Caco-2 (cell line): ENCODE measurements around the gene KIF3A. TPM values are rescaled to one million over a fixed set of nuclear protein-coding genes. Genes with fewer than 3 reads are reported as not detected.
A peak's percentile ranks its signal among the peaks of the same experiment; 100 is the strongest.

Experiments
- BruUV-seq: library from RNA; stranded (reverse); fragments of 400-500 nt; replicated peaks from 2 replicates; lab custom pipeline; 2021; lab: Mats Ljungman, UMichigan
- CTCF ChIA-PET: fragments of 300-600 bp; sonication (Branson Sonifier 250); formaldehyde crosslinking; loops from one replicate; lab custom pipeline; 2022; ENCODE audit warnings: antibody characterized with exemption; lab: Charles Lee
- POLR2A ChIA-PET: fragments of 300-600 bp; sonication (Branson Sonifier 250); formaldehyde crosslinking; loops from one replicate; lab custom pipeline; 2022; ENCODE audit warnings: antibody characterized with exemption; lab: Charles Lee
- DNase-seq, 2 experiments: peaks; one replicate each; pipeline versions ENCODE4 v3.0.0 to v3.0.0-alpha.2; 2020 to 2022
- H3K27me3 ChIP-seq: replicated peaks from 2 replicates; pipeline ENCODE4 v1.6.0; 2011; ENCODE audit warnings: low read length; ENCODE audit not compliant: control insufficient read depth, insufficient read depth
- H3K36me3 ChIP-seq: 2 replicates; pipeline ENCODE4 v1.5.1; 2011; ENCODE audit warnings: low read length; ENCODE audit not compliant: control insufficient read depth, insufficient read depth
- H3K4me1 ChIP-seq: fragments of 250-450 bp; sonication (Bioruptor Pico); 2 replicates; pipeline ENCODE4 v1.5.1; 2020; ENCODE audit warnings: mild to moderate bottlenecking
- H3K4me3 ChIP-seq: 2 replicates; pipeline ENCODE4 v1.5.1; 2011; ENCODE audit warnings: low read depth, mild to moderate bottlenecking, control low read depth, low read length
- H3K9me3 ChIP-seq: fragments of 250-450 bp; sonication (Bioruptor Pico); 2 replicates; pipeline ENCODE4 v1.5.1; 2020; ENCODE audit warnings: mild to moderate bottlenecking, moderate library complexity
- H3K27ac Mint-ChIP-seq: one replicate; pipeline ENCODE4 v1.8.0; 2022; ENCODE audit warnings: mixed read lengths; ENCODE audit not compliant: unreplicated experiment
- H3K27me3 Mint-ChIP-seq: one replicate; pipeline ENCODE4 v1.8.0; 2022; ENCODE audit warnings: mixed read lengths; ENCODE audit not compliant: insufficient read depth, unreplicated experiment
- H3K36me3 Mint-ChIP-seq: one replicate; pipeline ENCODE4 v1.8.0; 2022; ENCODE audit warnings: mild to moderate bottlenecking, mixed read lengths; ENCODE audit not compliant: insufficient read depth, unreplicated experiment
- H3K4me1 Mint-ChIP-seq: one replicate; pipeline ENCODE4 v1.8.0; 2022; ENCODE audit warnings: low read depth, mixed read lengths; ENCODE audit not compliant: unreplicated experiment
- H3K4me3 Mint-ChIP-seq: one replicate; pipeline ENCODE4 v1.8.0; 2022; ENCODE audit warnings: mild to moderate bottlenecking, moderate library complexity, mixed read lengths; ENCODE audit not compliant: unreplicated experiment
- H3K9me3 Mint-ChIP-seq: one replicate; pipeline ENCODE4 v1.8.0; 2022; ENCODE audit warnings: mixed read lengths; ENCODE audit not compliant: unreplicated experiment
- CTCF ChIP-seq, 2 experiments: fragments of 200-600 bp in 1 of 2; IDR thresholded peaks; 1 replicate in 1 of 2; 2 replicates in 1 of 2; pipeline versions ENCODE4 v1.5.1 to v1.8.0; 2011 to 2022; ENCODE audit warnings: antibody characterized with exemption in 1 of 2, control low read depth in 1 of 2, inconsistent platforms in 1 of 2, low read depth in 1 of 2, low read length in 1 of 2, mild to moderate bottlenecking in 1 of 2, moderate library complexity in 1 of 2; ENCODE audit not compliant: insufficient read depth in 1 of 2, severe bottlenecking in 1 of 2, unreplicated experiment in 1 of 2
- intact Hi-C: fragments of 100-400 bp; cut with micrococcal nuclease; formaldehyde crosslinking; loops from one replicate; pipeline ENCODE4 v1.10.0; 2022; ENCODE audit not compliant: unreplicated experiment
- total RNA-seq: library from RNA; stranded (reverse); gene quantifications from 2 replicates; pipeline ENCODE4 v1.2.3, GENCODE V29; 2022

KIF3A gene
- total RNA-seq, 1 experiment from 2014 or later, result 12.7 TPM

GRCh38 chr5:132754947-132755346, 17.6 kb upstream of the KIF3A start:
- no peaks in the 10 kb centered on the region for H3K9me3 ChIP-seq
- DNase-seq, result peak in 1 of 2 experiments; percentile 58
- Mint-ChIP-seq H3K36me3 (peaks cover 11% of the 10 kb centered on the region), H3K4me1 (peaks cover 6% of the 10 kb centered on the region), H3K4me3 (no peak overlapping the region), H3K9me3 (no peaks in the 10 kb centered on the region), H3K27ac (no peak overlapping the region), H3K27me3 (no peaks in the 10 kb centered on the region)
- no TSS peak for BruUV-seq
- ChIA-PET CTCF (interaction anchor here (0.5 to 4.9 kb wide), 18 partner anchors 17 to 228 kb away, joined by 3 to 141 read pairs (median 4); partner anchors contain the start of genes GDF9, KIF3A, SEPTIN8 and SOWAHA), POLR2A (interaction anchor here (1.1 to 1.4 kb wide), 2 partner anchors 53 to 65 kb away, joined by 4 to 5 read pairs; no protein-coding TSS in a partner anchor)
- H3K4me3 ChIP-seq, result no peak overlapping the region
- TF ChIP-seq CTCF (IDR thresholded peaks at IDR 0.05; ENCODE audit: insufficient read depth in 1 of 2, low read depth in 1 of 2, low read length in 1 of 2, severe bottlenecking in 1 of 2, unreplicated experiment in 1 of 2), result peak; percentile 37 to 49
- H3K4me1 ChIP-seq, result no peaks in the 10 kb centered on the region
- H3K36me3 ChIP-seq, result peaks cover 2% of the 10 kb centered on the region
- no peaks in the 10 kb centered on the region for H3K27me3 ChIP-seq
- intact Hi-C loops, result loop anchor here (1.0 to 5.0 kb wide), 2 partner anchors 111 to 127 kb away; partner anchors contain the start of genes GDF9 and UQCRQ

- peaks cover 6% of the 10 kb centered on the region for H3K4me1 Mint-ChIP-seq
- intact Hi-C loops, result no loop called here
- no peaks in the 10 kb centered on the region for H3K36me3 ChIP-seq
- no peak overlapping the region for H3K4me3 Mint-ChIP-seq
- no peak overlapping the region for H3K4me3 ChIP-seq
- no peak overlapping the region for H3K27ac Mint-ChIP-seq
- no TSS peak for BruUV-seq
- H3K4me1 ChIP-seq, result no peaks in the 10 kb centered on the region
- DNase-seq, result no peak
- no peaks in the 10 kb centered on the region for H3K9me3 Mint-ChIP-seq
- ChIA-PET CTCF (interaction anchor here (1.0 to 4.9 kb wide), 6 partner anchors 24 to 64 kb away, joined by 5 to 141 read pairs (median 14); partner anchors contain the start of gene SOWAHA), POLR2A (interaction anchor here (1.4 kb wide), 1 partner anchor 53 kb away, joined by 5 read pairs; no protein-coding TSS in a partner anchor)
- H3K27me3 Mint-ChIP-seq, result no peaks in the 10 kb centered on the region
- peaks cover 9% of the 10 kb centered on the region for H3K36me3 Mint-ChIP-seq
- no peaks in the 10 kb centered on the region for H3K9me3 ChIP-seq
- no peaks in the 10 kb centered on the region for H3K27me3 ChIP-seq
- no peak for TF ChIP-seq CTCF (IDR thresholded peaks at IDR 0.05; ENCODE audit: insufficient read depth in 1 of 2, low read depth in 1 of 2, low read length in 1 of 2, severe bottlenecking in 1 of 2, unreplicated experiment in 1 of 2)
These were observed 16.8 kb upstream of the KIF3A start for GRCh38 chr5:132754111-132754510.

- no TSS peak for BruUV-seq
- H3K27ac Mint-ChIP-seq, result no peak overlapping the region
- DNase-seq, result peak in 1 of 2 experiments; percentile 42
- H3K27me3 ChIP-seq, result no peaks in the 10 kb centered on the region
- H3K9me3 Mint-ChIP-seq, result no peaks in the 10 kb centered on the region
- no peak overlapping the region for H3K4me3 ChIP-seq
- POLR2A ChIA-PET, result no interaction called here
- H3K27me3 Mint-ChIP-seq, result no peaks in the 10 kb centered on the region
- H3K4me1 Mint-ChIP-seq, result peaks cover 6% of the 10 kb centered on the region
- peaks cover 6% of the 10 kb centered on the region for H3K36me3 Mint-ChIP-seq
- intact Hi-C loops, result loop anchor here (1.0 kb wide), 1 partner anchor 67 kb away; no protein-coding TSS in a partner anchor
- H3K4me3 Mint-ChIP-seq, result no peak overlapping the region
- no peaks in the 10 kb centered on the region for H3K4me1 ChIP-seq
- CTCF ChIA-PET, result interaction anchor here (0.6 to 4.9 kb wide), 7 partner anchors 19 to 164 kb away, joined by 3 to 141 read pairs (median 13); no protein-coding TSS in a partner anchor
- H3K9me3 ChIP-seq, result no peaks in the 10 kb centered on the region
- TF ChIP-seq CTCF (IDR thresholded peaks at IDR 0.05; ENCODE audit: insufficient read depth in 1 of 2, low read depth in 1 of 2, low read length in 1 of 2, severe bottlenecking in 1 of 2, unreplicated experiment in 1 of 2), result peak in 1 of 2 experiments; percentile 36
- no peaks in the 10 kb centered on the region for H3K36me3 ChIP-seq
These were observed 16.0 kb upstream of the KIF3A start for GRCh38 chr5:132753135-132753987.
